SIG-M5 (cell line): ENCODE results near the gene PAM16.
"Not testable (repeated sequence)": the region's sequence is repeated elsewhere in the genome, so short reads cannot be mapped to it uniquely, and the experiment has no call there.

Experiments
- DNase-seq: peaks from one replicate; lab custom pipeline; 2025; lab: John Stamatoyannopoulos, UW

PAM16 gene

DNA sequence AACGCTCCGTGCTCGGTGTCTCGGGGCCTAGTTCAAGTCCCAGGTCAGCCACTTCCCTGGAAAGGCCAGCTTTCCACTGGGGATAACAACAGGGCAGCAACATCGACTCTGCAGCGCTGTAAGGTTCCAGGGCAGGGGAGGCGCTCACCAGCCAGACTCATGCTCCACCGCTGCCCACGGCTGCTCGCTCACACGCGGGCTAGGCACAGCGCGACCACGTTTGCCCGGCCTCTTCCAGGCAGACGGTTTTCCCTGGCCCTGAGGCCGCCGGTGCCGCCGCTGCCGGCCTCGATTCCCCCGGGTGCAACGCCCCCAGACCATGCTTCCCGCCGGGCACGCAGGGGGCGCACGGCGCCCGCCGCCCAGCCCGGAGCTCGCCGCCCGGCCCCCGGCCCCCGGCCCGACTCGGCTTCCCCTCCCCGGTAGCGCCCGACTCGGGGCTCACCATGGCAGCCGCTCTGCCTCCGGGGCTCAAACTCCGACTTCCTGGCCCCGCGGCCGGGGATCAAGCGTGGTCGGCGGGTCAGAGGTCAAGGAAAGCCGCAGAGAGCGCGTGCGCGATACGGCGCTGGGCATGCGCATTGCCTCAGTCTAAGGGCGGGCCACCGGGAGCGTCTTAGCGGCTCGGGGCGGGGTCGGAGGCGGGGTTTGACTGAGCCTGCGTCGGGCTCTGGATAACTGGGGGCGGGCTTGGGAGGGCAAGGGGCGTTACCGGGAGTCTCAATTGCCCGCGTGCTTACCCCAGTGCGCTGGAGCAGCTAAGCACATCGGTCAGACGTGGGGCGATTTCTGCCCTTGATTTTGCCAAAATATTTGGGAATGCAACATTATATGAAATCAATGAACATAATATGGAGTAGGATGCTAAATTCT is at the start of gene PAM16:
TSS of gene PAM16 (minus strand) at position 535 of the 873 bp plus-strand sequence. CDS start at position 448, 87 bp downstream.
- DNase-seq: peak; percentile 30

GRCh38 chr16:4399001-4399730 is 48.0 kb upstream of the PAM16 start:
- no peak for DNase-seq

GRCh38 chr16:4395055-4395726 is 44.1 kb upstream of the PAM16 start:
- no peak for DNase-seq

DNA sequence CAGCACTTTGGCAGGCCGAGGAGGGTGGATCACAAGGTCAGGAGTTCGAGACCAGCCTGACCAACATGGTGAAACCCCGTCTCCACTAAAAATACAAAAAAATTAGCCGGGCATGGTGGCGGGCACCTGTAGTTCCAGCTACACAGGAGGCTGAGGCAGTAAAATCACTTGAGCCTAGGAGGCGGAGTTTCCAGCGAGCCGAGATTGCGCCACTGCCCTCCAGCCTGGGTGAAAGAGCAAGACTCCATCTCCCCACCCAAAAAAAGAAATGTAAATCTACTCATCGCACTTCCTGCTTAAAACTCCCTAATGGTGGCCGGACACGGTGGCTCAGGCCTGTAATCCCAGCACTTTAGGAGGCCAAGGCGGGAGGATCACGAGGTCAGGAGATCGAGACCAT is 42.7 kb upstream of the PAM16 start:
- DNase-seq: not testable (repeated sequence)

DNA sequence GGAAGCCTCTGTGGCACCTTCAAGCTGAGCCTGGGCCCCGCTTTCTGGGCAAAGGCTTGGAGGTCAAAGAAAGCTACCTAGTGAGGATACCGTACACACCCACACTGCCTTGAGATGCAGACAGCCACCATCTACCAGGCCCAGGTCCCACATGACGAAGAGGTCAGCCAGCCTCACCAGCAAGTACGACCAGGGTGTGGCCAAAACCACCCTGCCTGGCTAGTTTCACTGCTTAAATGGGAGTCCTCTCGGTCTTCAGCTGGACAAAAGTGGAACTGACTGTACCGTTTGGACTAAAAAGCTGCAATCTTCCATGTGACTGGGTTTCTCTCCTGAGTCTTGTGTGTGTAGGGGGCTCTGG is 42.1 kb upstream of the PAM16 start:
- DNase-seq: no peak

- DNase-seq: no peak
Observed at GRCh38 chr16:4392382-4393239, 41.5 kb upstream of the PAM16 start.

DNA sequence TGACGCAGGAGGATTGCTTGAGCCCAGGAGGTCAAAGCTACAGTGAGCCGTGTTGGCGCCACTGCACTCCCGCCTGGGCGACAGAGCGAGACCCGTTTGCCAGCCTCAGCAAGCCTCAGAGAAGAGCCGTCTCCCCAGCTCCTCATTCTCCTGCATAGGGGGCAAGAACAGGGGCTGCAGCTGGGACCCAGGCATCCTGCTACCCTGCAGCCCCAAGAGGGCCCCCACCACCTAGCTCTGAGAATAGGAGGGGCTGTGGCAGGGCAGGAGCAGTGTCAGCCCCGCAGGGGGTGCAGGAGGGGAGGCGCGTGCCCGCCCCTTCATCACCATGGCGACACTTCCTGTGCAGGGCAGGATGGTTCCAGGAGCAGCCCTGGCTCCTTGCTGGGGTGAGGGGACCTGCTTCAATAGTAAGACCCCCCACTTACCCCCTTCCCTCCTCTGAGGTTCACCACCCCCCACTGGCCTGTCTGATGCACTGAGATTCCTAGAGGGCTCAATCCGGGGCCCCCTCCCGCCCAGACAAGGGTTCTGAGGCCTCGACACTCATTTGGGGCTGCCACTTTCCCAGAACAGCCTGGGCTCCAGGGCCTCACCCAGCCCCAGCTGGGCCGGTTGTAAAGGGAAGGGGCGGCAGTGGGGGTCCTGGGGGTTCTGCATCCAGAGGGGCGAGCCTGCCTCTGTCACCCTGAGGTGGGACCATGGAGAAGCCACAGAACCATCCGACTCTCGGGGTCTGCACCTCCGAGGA is 40.7 kb upstream of the PAM16 start:
- no peak for DNase-seq

DNA sequence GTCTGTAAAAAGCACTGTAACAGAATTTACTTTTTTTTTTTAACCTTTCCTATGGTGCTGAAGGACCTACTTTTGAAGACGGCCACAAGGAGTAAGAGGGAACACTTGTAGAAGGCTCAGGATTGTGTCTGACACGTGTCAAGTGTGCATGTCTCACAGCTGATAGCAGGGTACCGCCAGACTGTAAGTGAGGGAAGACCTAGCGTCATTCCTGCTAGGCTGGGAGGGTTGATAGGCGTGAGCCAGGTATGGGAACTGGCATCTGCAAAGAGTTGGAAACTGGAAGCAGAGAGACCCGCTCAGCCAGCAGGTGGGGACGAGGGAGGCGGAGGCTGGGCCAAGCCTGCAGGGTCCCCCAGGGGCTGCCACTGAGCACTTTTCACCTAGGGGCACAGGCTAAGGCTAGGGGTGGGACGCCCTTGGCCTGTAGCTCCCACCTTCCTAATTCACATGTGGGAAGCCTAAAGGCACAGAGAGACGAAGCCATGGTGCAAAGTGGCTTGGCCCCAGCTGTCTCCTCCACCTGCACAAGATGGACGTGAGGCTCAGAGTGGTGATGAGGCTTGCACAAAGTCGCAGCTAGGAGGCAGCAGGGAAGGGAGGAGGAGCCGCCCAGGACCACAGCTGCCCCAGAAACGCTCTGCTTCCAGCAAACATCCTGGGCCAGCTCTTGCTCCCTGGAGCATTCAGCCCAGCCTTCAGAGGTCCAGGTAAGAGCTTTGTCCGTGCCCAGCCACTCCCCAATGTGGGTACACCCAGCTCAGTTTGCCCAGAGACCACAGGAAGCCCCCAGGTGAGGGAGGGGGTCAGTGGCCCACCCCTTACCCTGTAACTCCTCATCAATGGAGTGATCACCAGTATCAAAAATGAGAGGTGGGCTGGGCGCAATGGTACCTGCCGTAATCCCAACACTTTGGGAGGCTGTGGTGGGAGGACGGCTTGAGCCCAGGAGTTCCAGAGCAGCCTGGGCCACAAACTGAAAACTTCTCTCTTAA is 39.4 kb upstream of the PAM16 start:
- no peak for DNase-seq

- no peak for DNase-seq
Observed at GRCh38 chr16:4389051-4389955, 38.2 kb upstream of the PAM16 start.

DNA sequence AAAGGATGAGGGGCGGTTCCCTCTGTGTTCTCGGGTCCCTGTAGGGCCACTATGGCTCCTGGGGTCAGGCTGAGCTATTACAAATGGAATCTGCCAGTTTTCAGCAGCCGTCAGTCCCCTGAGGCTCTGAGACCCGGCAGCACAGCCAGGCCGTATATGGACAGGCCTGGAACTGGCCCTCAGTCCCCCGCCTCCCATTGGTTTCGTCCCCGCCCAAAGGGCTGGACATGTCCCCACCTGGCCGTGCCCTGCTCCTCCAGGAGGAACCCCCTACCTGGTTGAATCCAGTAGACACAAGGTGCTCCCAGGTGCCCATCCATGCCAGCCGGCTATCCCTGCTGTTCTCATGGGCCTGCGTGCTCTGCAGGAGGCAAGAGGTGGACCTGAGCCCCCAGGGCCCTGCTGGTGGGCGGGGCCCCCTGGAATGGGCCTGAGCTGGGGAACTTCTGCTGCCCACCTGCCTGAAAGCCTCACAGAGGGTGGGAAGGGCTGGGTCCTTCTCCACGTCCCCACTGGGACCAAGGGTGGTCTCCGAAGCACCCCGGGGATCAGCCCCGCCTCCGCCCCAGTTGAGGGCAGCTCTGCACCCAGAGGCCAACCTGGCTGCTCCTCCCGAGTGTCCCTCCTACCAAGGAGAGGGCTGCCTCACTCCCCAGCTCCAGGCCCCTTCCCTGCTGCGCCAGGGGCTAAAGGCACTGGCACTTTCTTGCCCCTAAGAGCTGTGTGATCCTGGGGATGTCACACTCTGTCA is 37.3 kb upstream of the PAM16 start:
- DNase-seq: no peak

GRCh38 chr16:4387781-4388180 is 36.7 kb upstream of the PAM16 start:
- DNase-seq: no peak

GRCh38 chr16:4386951-4387565 is 35.9 kb upstream of the PAM16 start:
- DNase-seq: no peak

- DNase-seq: no peak
Observed at GRCh38 chr16:4386451-4386805, 35.3 kb upstream of the PAM16 start.

- no peak for DNase-seq
Observed at GRCh38 chr16:4385789-4386450, 34.8 kb upstream of the PAM16 start.

- no peak for DNase-seq
Observed at GRCh38 chr16:4385066-4385788, 34.1 kb upstream of the PAM16 start.

DNA sequence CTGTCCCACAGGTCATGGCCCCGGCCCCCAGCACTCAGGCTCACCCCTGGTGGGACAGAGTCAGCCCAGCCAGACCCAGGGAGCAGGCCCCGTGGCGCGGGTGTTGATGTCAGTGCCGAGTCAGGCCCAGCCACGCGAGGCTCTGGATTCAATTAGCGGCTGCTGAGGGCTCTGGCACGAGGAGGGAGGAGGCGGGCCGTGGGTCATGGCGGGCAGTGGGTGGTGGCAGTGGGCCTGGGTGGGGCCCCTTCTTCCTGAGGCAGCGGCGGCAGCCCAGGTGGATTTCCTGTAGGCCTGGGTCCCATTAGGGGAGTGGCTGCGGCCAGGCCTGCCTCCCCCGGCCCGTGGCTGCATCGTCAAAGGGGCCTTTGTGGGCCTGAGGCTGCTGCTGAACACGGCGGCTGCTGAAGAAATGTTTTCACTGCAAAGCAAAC is 33.4 kb upstream of the PAM16 start:
- no peak for DNase-seq
